PC-3 (cell line): ENCODE data around the gene CLDN9. TPM values are rescaled to one million over a fixed set of nuclear protein-coding genes. Genes with fewer than 3 reads are reported as not detected.

ENCODE experiments used
- ATAC-seq: fragments of 200-7000 bp; cut with Tn5 transposase; 2 replicates; pipeline ENCODE4 v1.9.1; 2020; ENCODE audit warnings: mild to moderate bottlenecking, moderate library complexity
- BruUV-seq: library from RNA; stranded (reverse); fragments of 400-500 nt; replicated peaks from 2 replicates; lab custom pipeline; 2021; lab: Mats Ljungman, UMichigan
- CTCF ChIA-PET: fragments of 300-600 bp; sonication (Branson Sonifier 250); formaldehyde crosslinking; loops from one replicate; lab custom pipeline; 2022; ENCODE audit warnings: antibody characterized with exemption; lab: Charles Lee
- POLR2A ChIA-PET: fragments of 300-600 bp; sonication (Branson Sonifier 250); formaldehyde crosslinking; loops from one replicate; lab custom pipeline; 2022; ENCODE audit warnings: antibody characterized with exemption; ENCODE audit not compliant: unreplicated experiment; lab: Charles Lee
- DNase-seq: peaks from one replicate; pipeline ENCODE4 v3.0.0-alpha.2; 2015
- H2AFZ ChIP-seq: fragments of 300-600 bp; sonication (generic); 2 replicates; pipeline ENCODE4 v1.6.0; 2016; ENCODE audit warnings: antibody characterized with exemption, low read length
- H3F3A ChIP-seq: fragments of 300-600 bp; sonication (generic); one replicate; pipeline ENCODE4 v1.6.0; 2017; ENCODE audit warnings: antibody characterized with exemption, low read length, control low read depth, mild to moderate bottlenecking; ENCODE audit not compliant: unreplicated experiment
- H3K27ac ChIP-seq: fragments of 300-600 bp; sonication (generic); 2 replicates; pipeline ENCODE4 v1.5.1; 2016; ENCODE audit warnings: mild to moderate bottlenecking, low read length
- H3K27me3 ChIP-seq: fragments of 300-600 bp; sonication (generic); 2 replicates; pipeline ENCODE4 v1.6.1; 2016; ENCODE audit warnings: low read length, mixed read lengths
- H3K36me3 ChIP-seq: fragments of 300-600 bp; sonication (generic); 2 replicates; pipeline ENCODE4 v1.6.1; 2016; ENCODE audit warnings: low read depth, mixed run types, low read length, mixed read lengths
- H3K4me1 ChIP-seq: fragments of 300-600 bp; sonication (generic); 2 replicates; pipeline ENCODE4 v1.5.1; 2016; ENCODE audit warnings: low read length; ENCODE audit not compliant: insufficient read depth
- H3K4me2 ChIP-seq: fragments of 300-600 bp; sonication (generic); 2 replicates; pipeline ENCODE4 v1.6.0; 2016; ENCODE audit warnings: low read length
- H3K4me3 ChIP-seq: fragments of 300-600 bp; sonication (generic); 2 replicates; pipeline ENCODE4 v1.5.1; 2016; ENCODE audit warnings: mild to moderate bottlenecking, low read length, mixed read lengths
- H3K79me2 ChIP-seq: fragments of 300-600 bp; sonication (generic); 2 replicates; pipeline ENCODE4 v1.6.1; 2017; ENCODE audit warnings: low read length, mixed read lengths
- H3K9ac ChIP-seq: fragments of 300-600 bp; sonication (generic); 2 replicates; pipeline ENCODE4 v1.6.0; 2016; ENCODE audit warnings: mild to moderate bottlenecking, low read length
- H3K9me2 ChIP-seq: fragments of 300-600 bp; sonication (generic); replicated peaks from 2 replicates; pipeline ENCODE4 v1.6.1; 2016; ENCODE audit warnings: mixed run types, low read length, mixed read lengths
- H3K9me3 ChIP-seq: fragments of 300-600 bp; sonication (generic); 2 replicates; pipeline ENCODE4 v1.6.1; 2016; ENCODE audit warnings: low read length, mixed read lengths
- H4K20me1 ChIP-seq: fragments of 300-600 bp; sonication (generic); 2 replicates; pipeline ENCODE4 v1.6.1; 2016; ENCODE audit warnings: low read length, mixed read lengths
- CTCF ChIP-seq: fragments of 300-600 bp; sonication (generic); conservative IDR thresholded peaks from 2 replicates; pipeline ENCODE4 v1.5.1; 2017; ENCODE audit warnings: antibody characterized with exemption, low read depth, mild to moderate bottlenecking, low read length
- EZH2 ChIP-seq: fragments of 300-600 bp; sonication (generic); IDR thresholded peaks from one replicate; pipeline ENCODE4 v1.6.1; 2017; ENCODE audit warnings: antibody characterized with exemption, mild to moderate bottlenecking, low read length; ENCODE audit not compliant: unreplicated experiment
- EZH2phosphoT487 ChIP-seq: fragments of 300-600 bp; sonication (generic); IDR thresholded peaks from 2 replicates; pipeline ENCODE4 v1.6.1; 2018; ENCODE audit warnings: mild to moderate bottlenecking, antibody characterized with exemption, low read length, borderline replicate concordance
- intact Hi-C: fragments of 100-400 bp; cut with micrococcal nuclease; formaldehyde crosslinking; loops from 2 replicates; pipeline ENCODE4 v1.9.0; 2023
- total RNA-seq: library from RNA; depleted of rRNA; stranded (reverse); fragments of >200 nt; gene quantifications from 2 replicates; pipeline ENCODE4 v1.2.3, GENCODE V29; 2014

The CLDN9 gene
- total RNA-seq, 1 experiment from 2014 or later = 0.33 TPM

GRCh38 chr16:3020604-3021448, 8.1 kb downstream of the CLDN9 start:
- Histone ChIP-seq H3K9me3 (no peaks in the 10 kb centered on the region), H3K4me2 (peak overlapping the region; percentile 99), H2AFZ (no peak overlapping the region), H3K4me3 (peak overlapping the region; percentile 94), H3K27ac (peak overlapping the region; percentile 100), H4K20me1 (no peaks in the 10 kb centered on the region), H3F3A (no peaks in the 10 kb centered on the region), H3K79me2 (peaks cover 12% of the 10 kb centered on the region), H3K9ac (peak overlapping the region; percentile 91), H3K27me3 (no peaks in the 10 kb centered on the region), H3K4me1 (peaks cover 18% of the 10 kb centered on the region), H3K9me2 (no peaks in the 10 kb centered on the region), H3K36me3 (peaks cover 10% of the 10 kb centered on the region)
- CTCF ChIA-PET = interaction anchor here (0.8 to 1.2 kb wide), 2 partner anchors 10 to 294 kb away, joined by 3 to 5 read pairs; no protein-coding TSS in a partner anchor
- POLR2A ChIA-PET = interaction anchor here (0.7 to 1.7 kb wide), 4 partner anchors 7 to 17 kb away, joined by 5 to 18 read pairs (median 10); no protein-coding TSS in a partner anchor
- TF ChIP-seq EZH2phosphoT487 (peak; percentile 49; the same call in 1 of the 2 replicates), EZH2 (no peak), CTCF (no peak)
- BruUV-seq = no TSS peak
- DNase-seq (peak; percentile 88), ATAC-seq (peak; percentile 20)
- intact Hi-C loops = no loop called here

GRCh38 chr16:3021449-3022207, 8.9 kb downstream of the CLDN9 start:
- intact Hi-C loops = no loop called here
- H2AFZ ChIP-seq = no peak overlapping the region
- no peaks in the 10 kb centered on the region for H4K20me1 ChIP-seq
- peak overlapping the region; percentile 99 for H3K4me2 ChIP-seq
- no peaks in the 10 kb centered on the region for H3K9me2 ChIP-seq
- peak; percentile 39; the same call in 1 of the 2 replicates for TF ChIP-seq EZH2phosphoT487
- no peak for TF ChIP-seq EZH2
- TF ChIP-seq CTCF = no peak; the same call in 1 of the 2 replicates
- POLR2A ChIA-PET = interaction anchor here (0.5 to 1.7 kb wide), 5 partner anchors 11 to 63 kb away, joined by 3 to 18 read pairs (median 6); no protein-coding TSS in a partner anchor
- H3K27me3 ChIP-seq = no peaks in the 10 kb centered on the region
- H3K4me3 ChIP-seq = peak overlapping the region; percentile 94
- H3K36me3 ChIP-seq = peaks cover 10% of the 10 kb centered on the region
- peak; percentile 17 for ATAC-seq
- peaks cover 18% of the 10 kb centered on the region for H3K4me1 ChIP-seq
- H3K9me3 ChIP-seq = no peaks in the 10 kb centered on the region
- H3K79me2 ChIP-seq = peaks cover 12% of the 10 kb centered on the region
- H3K27ac ChIP-seq = peak overlapping the region; percentile 100
- H3K9ac ChIP-seq = peak overlapping the region; percentile 91
- CTCF ChIA-PET = interaction anchor here (1.8 kb wide), 1 partner anchor 11 kb away, joined by 6 read pairs; no protein-coding TSS in a partner anchor
- no peaks in the 10 kb centered on the region for H3F3A ChIP-seq
- TSS peak; percentile 49 for BruUV-seq
- DNase-seq = peak; percentile 90
